Measurements from ENCODE around the gene TMEM163.

GRCh38 chr2:134718023-134718816, 580 bp downstream of the TMEM163 start:
- TF ChIP-seq CBFB (CRISPR knock-in tag; IDR thresholded peaks at IDR 0.05; ENCODE audit: low read depth), result no peak
- TF ChIP-seq USF2 (CRISPR knock-in tag; IDR thresholded peaks at IDR 0.05), result no peak
- no peak for TF ChIP-seq CREB1 (CRISPR knock-in tag; IDR thresholded peaks at IDR 0.05)
- no peak for TF ChIP-seq ZNF671 (CRISPR knock-in tag; IDR thresholded peaks at IDR 0.05)
- TF ChIP-seq CTCF (IDR thresholded peaks at IDR 0.05), result no peak
- TF ChIP-seq RELA (CRISPR knock-in tag; IDR thresholded peaks at IDR 0.05; ENCODE audit: borderline replicate concordance), result no peak
- TF ChIP-seq TCF7 (CRISPR knock-in tag; IDR thresholded peaks at IDR 0.05; ENCODE audit: low read depth), result no peak
- TF ChIP-seq IRF2 (CRISPR knock-in tag; IDR thresholded peaks at IDR 0.05; ENCODE audit: borderline replicate concordance, low read depth), result no peak
- no peak for TF ChIP-seq ZNF423 (CRISPR knock-in tag; IDR thresholded peaks at IDR 0.05)
- no peak for TF ChIP-seq SMAD3 (CRISPR knock-in tag; IDR thresholded peaks at IDR 0.05; ENCODE audit: borderline replicate concordance)
- no peak for TF ChIP-seq ELF4 (CRISPR knock-in tag; IDR thresholded peaks at IDR 0.05; ENCODE audit: low read depth)
- no peak for TF ChIP-seq MAX (CRISPR knock-in tag; IDR thresholded peaks at IDR 0.05)

Measured in WTC11 (cell line).